Kidney (tissue), 14 donors: ENCODE measurements around the gene CXorf58. TPM values are rescaled to one million over a fixed set of nuclear protein-coding genes. Genes with fewer than 3 reads are reported as not detected.

Experiments used
- DNase-seq, 5 donors: peaks; one replicate each; pipeline ENCODE4 v3.0.0-alpha.2; 2013 to 2020
- FAIRE-seq: peaks from 2 replicates; lab custom pipeline; 2012; peaks lifted over from hg19 to GRCh38; lab: Jason Lieb, UNC
- H3K27ac ChIP-seq, 2 donors: one replicate each; pipeline ENCODE4 v1.7.0; 2013; ENCODE audit warnings: low read depth in 2 of 2, low read length in 2 of 2, inconsistent platforms in 1 of 2
- H3K27me3 ChIP-seq: one replicate; pipeline ENCODE4 v1.7.1; 2013; ENCODE audit warnings: low read length, inconsistent platforms; ENCODE audit not compliant: control insufficient read depth, insufficient read depth
- H3K36me3 ChIP-seq, 3 donors: one replicate each; pipeline versions ENCODE4 v1.7.0 to v1.7.1; 2013; ENCODE audit warnings: low read length in 3 of 3, control low read depth in 1 of 3, inconsistent platforms in 1 of 3; ENCODE audit not compliant: insufficient read depth in 3 of 3, control insufficient read depth in 2 of 3
- H3K4me1 ChIP-seq, 3 donors: one replicate each; pipeline versions ENCODE4 v1.7.0 to v1.7.1; 2013; ENCODE audit warnings: low read length in 3 of 3, inconsistent platforms in 1 of 3, low read depth in 1 of 3; ENCODE audit not compliant: control insufficient read depth in 2 of 3, insufficient read depth in 2 of 3
- H3K4me3 ChIP-seq, 3 donors: one replicate each; pipeline versions ENCODE4 v1.7.0 to v1.8.1; 2013; ENCODE audit warnings: low read length in 3 of 3, control low read depth in 1 of 3, inconsistent platforms in 1 of 3
- H3K9ac ChIP-seq, 3 donors: one replicate each; pipeline versions ENCODE4 v1.7.0 to v1.7.1; 2013; ENCODE audit warnings: low read length in 3 of 3, control low read depth in 1 of 3, inconsistent platforms in 1 of 3
- H3K9me3 ChIP-seq, 3 donors: one replicate each; pipeline versions ENCODE4 v1.7.0 to v1.7.1; 2013; ENCODE audit warnings: low read length in 3 of 3, control low read depth in 1 of 3, inconsistent platforms in 1 of 3; ENCODE audit not compliant: control insufficient read depth in 2 of 3, insufficient read depth in 1 of 3
- CTCF ChIP-seq: IDR thresholded peaks from 3 replicates; pipeline ENCODE4 v1.5.1; 2012; ENCODE audit warnings: mild to moderate bottlenecking, moderate library complexity, borderline replicate concordance; ENCODE audit not compliant: insufficient read depth; ENCODE audit errors: extremely low read depth
- intact Hi-C: fragments of 100-400 bp; cut with DNase I; formaldehyde crosslinking; loops from one replicate; pipeline ENCODE4 v1.11.1; 2022
- polyA plus RNA-seq: library from polyadenylated mRNA; stranded (reverse); fragments of 350-450 nt; fragmentation: Illumina TruSeq; extraction: RNeasy Lipid Tissue Mini Kit (QIAGEN cat#74804); gene quantifications from one replicate; pipeline ENCODE4 v1.2.3, GENCODE V29; 2014; ENCODE audit warnings: low read depth, low replicate concordance; ENCODE audit not compliant: insufficient read depth
- total RNA-seq: library from RNA; stranded (reverse); fragmentation: NEBNext Ultra II Directional; extraction: Animal tissue kit (Norgen Biotek cat#: 25700); gene quantifications from one replicate; pipeline ENCODE4 v1.2.1, GENCODE V29; 2021
- donor health status: control.
- donor health status: control.
- donor health status: control.
- donor health status: control.
- donor health status: control.
- donor health status: DM: yes; HTN: yes; CAD: no.
- donor health status: Normal renal cell carcinoma (clear cell type).

CXorf58 gene
- total and polyA plus RNA-seq, 2 donors from 2014 or later, result 0.37 TPM; not detected in 1

- intact Hi-C loops, result no loop called here
- no peak for FAIRE-seq
Measured at GRCh38 chrX:23864742-23865326, 43.0 kb upstream of the CXorf58 start.

GRCh38 chrX:23870041-23870440 is 37.8 kb upstream of the CXorf58 start:
- no peak overlapping the region for H3K27ac ChIP-seq
- H3K36me3 ChIP-seq, result no peaks in the 10 kb centered on the region
- no peak overlapping the region for H3K9ac ChIP-seq
- no peaks in the 10 kb centered on the region for H3K4me1 ChIP-seq
- H3K4me3 ChIP-seq, result no peak overlapping the region
- intact Hi-C loops, result no loop called here
- no peak for TF ChIP-seq CTCF
- DNase-seq (no peak), FAIRE-seq (no peak)
- no peaks in the 10 kb centered on the region for H3K27me3 ChIP-seq
- no peaks in the 10 kb centered on the region for H3K9me3 ChIP-seq

More at GRCh38 chrX:23864742-23865326, 43.0 kb upstream of the CXorf58 start:
- H3K9ac ChIP-seq, result no peak overlapping the region
- H3K9me3 ChIP-seq, result no peaks in the 10 kb centered on the region
- H3K4me3 ChIP-seq, result no peak overlapping the region
- no peaks in the 10 kb centered on the region for H3K36me3 ChIP-seq
- H3K4me1 ChIP-seq, result no peaks in the 10 kb centered on the region
- no peak overlapping the region for H3K27ac ChIP-seq
- DNase-seq, result no peak
- H3K27me3 ChIP-seq, result no peaks in the 10 kb centered on the region
- no peak for TF ChIP-seq CTCF

- DNase-seq (no peak), FAIRE-seq (no peak)
- no peak overlapping the region for H3K27ac ChIP-seq
- H3K4me3 ChIP-seq, result no peak overlapping the region
- TF ChIP-seq CTCF, result no peak
- no peak overlapping the region for H3K9ac ChIP-seq
- H3K9me3 ChIP-seq, result no peaks in the 10 kb centered on the region
- H3K4me1 ChIP-seq, result no peaks in the 10 kb centered on the region
- no peaks in the 10 kb centered on the region for H3K27me3 ChIP-seq
- intact Hi-C loops, result no loop called here
- H3K36me3 ChIP-seq, result no peaks in the 10 kb centered on the region
Measured at GRCh38 chrX:23871905-23872546, 35.8 kb upstream of the CXorf58 start.
